Endometrium (tissue), 2 donors: Measurements from ENCODE around the gene GSG1L.

Source experiments
- FAIRE-seq: peaks from 2 replicates; lab custom pipeline; 2012; peaks lifted over from hg19 to GRCh38; lab: Jason Lieb, UNC
- donor health status: control.
- donor health status: control.

Gene GSG1L

GRCh38 chr16:27772093-27772825 lies 291.3 kb downstream of the GSG1L start:
- FAIRE-seq, result no peak

DNA sequence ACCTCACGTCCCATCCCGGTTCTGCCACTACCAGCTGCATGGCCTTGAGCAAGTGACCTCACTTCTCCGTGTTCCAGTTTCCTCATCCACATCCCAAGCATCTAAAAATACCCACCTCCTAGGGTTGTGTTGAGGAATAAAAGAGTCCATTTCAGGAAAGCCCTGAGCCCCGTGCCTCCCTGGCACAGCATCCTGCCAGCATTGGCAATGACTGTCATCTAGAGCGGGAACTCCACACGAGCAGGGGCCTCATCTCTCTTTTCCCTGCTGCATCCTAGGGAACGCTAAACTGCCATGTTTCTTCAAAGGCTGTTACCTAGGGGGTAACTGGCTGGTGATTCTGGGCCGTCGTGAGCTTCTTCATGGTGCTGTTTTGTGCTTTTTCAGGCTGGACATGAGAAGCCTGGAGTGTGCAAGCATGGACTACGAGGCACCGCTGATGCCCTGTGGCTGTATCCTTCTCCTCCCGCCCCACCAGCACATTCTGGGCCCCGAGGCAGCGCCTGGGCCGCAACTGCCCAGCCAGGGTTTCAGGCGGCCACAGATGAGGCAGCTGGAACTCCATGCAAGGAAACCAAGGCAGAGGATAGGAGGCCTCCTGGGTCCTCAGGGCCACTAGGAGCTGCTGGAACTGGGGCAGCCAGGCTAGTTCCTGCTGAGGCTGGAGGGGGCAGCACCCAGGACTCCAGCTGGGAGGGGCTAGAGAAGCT lies 292.2 kb downstream of the GSG1L start:
- no peak for FAIRE-seq

- no peak for FAIRE-seq
These were observed 293.0 kb downstream of the GSG1L start for GRCh38 chr16:27770271-27771196.

DNA sequence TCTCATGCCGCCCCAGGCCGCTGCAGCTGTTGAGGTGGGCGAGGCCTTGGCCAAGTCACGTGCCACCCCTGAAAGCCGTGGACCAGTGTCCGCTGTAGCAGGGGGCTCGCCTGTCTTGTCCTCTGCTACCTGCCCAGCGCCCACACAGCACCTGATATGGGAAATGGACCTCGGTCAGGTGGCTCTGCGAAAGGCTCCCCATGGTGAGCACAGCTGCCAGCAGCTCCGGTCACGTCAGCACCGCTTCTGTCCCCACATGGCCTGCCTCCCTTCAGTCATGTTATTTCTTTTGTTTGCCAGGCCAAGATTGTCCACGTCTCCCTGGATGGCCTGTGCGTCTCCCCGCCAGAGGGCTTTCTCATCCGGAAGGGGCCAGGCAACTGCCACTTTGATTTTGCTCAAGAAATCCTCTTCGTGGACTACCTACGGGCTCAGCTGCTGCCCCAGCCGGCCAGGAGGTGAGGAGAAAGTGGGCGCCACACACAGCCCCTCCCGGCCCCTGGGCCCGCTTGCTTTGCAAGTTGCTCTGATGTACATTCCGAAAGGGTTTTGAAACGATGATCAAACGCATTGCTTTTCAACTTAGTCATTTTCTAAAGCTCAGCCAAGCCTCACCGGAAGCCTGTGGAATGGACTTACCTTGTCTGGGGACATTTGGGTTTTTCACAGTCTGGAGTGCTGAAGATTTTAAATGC lies 293.8 kb downstream of the GSG1L start:
- FAIRE-seq, result no peak

- FAIRE-seq, result no peak
These were observed 294.8 kb downstream of the GSG1L start for GRCh38 chr16:27768651-27769272.

- FAIRE-seq, result no peak
These were observed 295.4 kb downstream of the GSG1L start for GRCh38 chr16:27767971-27768591.

- FAIRE-seq, result no peak
These were observed 296.4 kb downstream of the GSG1L start for GRCh38 chr16:27767081-27767480.

DNA sequence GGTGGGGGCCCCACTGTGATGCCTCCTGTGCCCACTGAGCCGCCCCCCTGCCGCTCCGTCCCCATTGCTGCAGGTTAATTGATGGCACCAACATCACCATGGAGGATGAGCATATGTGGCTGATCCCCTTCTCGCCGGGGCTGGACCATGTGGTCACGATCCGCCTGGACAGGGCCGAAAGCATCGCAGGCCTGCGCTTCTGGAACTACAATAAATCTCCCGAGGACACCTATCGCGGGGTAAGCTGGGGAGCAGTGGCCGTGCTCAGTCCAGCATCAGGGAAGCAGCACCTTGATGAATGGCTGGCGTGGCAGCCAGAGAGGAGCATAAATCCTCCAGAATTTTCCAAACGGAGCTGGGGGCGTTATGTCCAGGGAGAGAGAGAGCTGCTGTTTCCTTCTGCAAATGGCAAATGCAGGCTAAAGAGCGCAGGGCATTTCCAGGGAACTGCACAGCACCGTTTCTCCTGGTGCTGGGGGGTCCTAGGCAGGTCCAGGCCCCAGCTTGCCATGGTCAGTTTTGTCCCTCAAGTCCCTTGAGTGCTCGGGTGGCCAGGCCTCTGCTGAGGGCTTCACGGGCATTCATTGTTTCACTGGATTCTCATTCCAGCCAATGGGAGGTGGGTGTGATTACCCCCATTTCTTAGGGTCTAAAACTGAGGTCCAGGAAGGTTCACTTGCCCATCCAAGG lies 297.1 kb downstream of the GSG1L start:
- no peak for FAIRE-seq

DNA sequence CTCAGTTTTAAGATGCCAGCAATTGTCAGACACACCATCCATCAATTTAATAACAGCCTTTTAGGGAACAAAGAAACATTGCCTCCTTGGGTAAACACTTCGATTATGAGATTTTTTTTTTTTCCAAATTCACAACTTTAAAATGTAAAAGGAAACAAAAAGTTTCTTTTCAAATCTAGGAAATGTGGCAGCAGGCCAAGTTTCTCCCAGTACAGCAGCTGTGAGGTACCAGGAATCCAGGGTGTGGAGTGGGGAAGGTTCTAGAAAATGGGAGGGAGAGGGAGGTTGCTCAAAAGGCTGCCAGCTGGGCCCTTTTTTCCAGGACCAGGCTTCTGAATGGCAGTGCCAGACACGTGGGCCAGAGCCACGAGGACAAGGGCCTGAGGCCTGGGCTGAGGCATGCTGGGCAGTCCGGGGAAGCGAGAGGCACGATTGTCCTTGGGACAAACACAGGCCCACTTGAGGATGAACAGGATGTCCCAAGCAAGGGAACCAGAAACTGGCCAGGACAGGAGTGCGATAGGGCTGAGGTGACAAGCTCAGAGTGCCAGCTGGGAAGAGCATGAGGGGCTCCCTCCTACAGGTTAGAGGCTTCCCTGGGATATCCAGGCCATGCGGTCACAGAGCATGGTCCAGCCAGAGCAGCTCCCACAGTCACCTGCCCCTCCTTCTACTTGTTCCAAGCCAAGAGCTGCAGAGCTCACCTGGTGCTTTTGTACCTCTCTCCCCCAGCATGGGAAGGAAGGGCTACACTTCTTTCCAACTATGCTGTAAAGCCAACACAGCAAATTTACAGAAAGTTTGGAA lies 298.4 kb downstream of the GSG1L start:
- FAIRE-seq, result no peak

DNA sequence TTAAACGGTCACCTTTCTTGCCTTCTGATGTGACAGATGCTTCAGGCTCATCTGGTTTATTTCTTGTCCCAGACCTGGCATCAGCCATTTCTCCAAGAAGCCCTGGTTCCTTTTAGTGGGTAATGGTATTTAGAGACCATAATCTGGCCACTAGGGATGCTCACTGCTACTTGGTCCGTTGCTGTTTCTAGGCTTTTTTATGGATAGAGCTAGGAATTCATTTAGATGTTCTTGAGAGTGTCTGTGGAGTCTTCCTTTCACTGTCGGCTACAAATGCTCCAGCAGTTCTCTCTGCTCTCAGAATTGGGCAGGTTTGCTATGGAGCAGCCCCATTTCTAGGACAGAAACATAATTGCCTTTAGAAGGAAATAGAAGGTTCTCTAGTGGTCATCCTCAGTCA lies 299.1 kb downstream of the GSG1L start:
- no peak for FAIRE-seq

GRCh38 chr16:27762441-27762840 lies 301.1 kb downstream of the GSG1L start:
- no peak for FAIRE-seq

DNA sequence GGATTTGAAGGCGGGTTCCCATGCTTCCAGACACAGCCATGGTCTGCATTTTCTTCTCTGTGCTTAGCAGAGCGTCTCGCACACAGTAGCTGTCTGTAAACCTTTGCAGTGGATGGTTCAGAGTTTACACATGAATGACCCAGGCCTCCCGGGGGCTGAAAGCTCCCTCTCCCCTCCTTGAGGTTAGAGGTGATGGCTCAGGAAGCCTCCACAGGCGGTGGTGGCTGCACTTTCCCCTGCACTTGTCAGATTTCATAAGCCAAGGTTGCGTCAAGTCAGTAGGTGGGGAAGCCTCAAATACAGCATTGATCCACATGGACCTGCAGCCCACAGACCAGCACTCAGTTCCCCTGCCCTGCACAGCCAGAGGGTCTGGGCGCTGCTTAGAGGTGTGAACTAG lies 301.7 kb downstream of the GSG1L start:
- no peak for FAIRE-seq

DNA sequence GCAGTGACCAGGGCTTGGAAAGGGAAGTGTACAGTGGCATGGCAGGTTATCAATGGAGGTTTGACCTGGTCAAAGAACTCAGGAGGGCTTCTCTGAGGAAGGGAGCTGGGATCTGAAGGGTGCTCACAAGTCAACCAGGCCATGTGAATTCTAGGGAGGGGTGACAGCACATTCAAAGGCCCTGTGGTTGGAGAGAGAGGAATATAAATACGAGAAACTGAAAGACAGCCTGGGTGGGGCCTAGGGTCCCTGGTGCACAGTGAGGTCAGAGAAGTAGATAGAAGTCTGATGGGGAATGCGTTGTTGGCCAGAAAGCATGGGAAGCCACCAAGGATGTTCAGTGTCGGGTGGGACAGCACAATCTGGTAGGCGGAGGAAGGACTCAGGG lies 302.7 kb downstream of the GSG1L start:
- FAIRE-seq, result no peak

GRCh38 chr16:27759967-27760788 lies 303.3 kb downstream of the GSG1L start:
- FAIRE-seq, result no peak

GRCh38 chr16:27759301-27759871 lies 304.1 kb downstream of the GSG1L start:
- no peak for FAIRE-seq

- no peak for FAIRE-seq
These were observed 305.0 kb downstream of the GSG1L start for GRCh38 chr16:27758544-27758943.

GRCh38 chr16:27756206-27756970 lies 307.1 kb downstream of the GSG1L start:
- no peak for FAIRE-seq
